Parathyroid adenoma (tissue), 2 donors: Measurements from ENCODE around the gene KIRREL3.

Experiments used
- H2AFZ ChIP-seq: fragments of 300-600 bp; sonication (generic); one replicate; pipeline ENCODE4 v1.7.0; 2017; ENCODE audit warnings: antibody characterized with exemption, mild to moderate bottlenecking
- H3K27ac ChIP-seq: fragments of 300-600 bp; sonication (generic); one replicate; pipeline ENCODE4 v1.7.0; 2017
- H3K27me3 ChIP-seq: fragments of 300-600 bp; sonication (generic); one replicate; pipeline ENCODE4 v1.7.0; 2017; ENCODE audit warnings: low read length; ENCODE audit not compliant: control insufficient read depth, insufficient read depth
- H3K36me3 ChIP-seq: fragments of 300-600 bp; sonication (generic); one replicate; pipeline ENCODE4 v1.7.0; 2017; ENCODE audit warnings: low read length; ENCODE audit not compliant: control insufficient read depth, insufficient read depth
- H3K4me1 ChIP-seq: fragments of 300-600 bp; sonication (generic); one replicate; pipeline ENCODE4 v1.7.0; 2017; ENCODE audit warnings: control low read depth
- H3K4me2 ChIP-seq: fragments of 300-600 bp; sonication (generic); one replicate; pipeline ENCODE4 v1.7.0; 2017; ENCODE audit warnings: low read length
- H3K4me3 ChIP-seq: fragments of 300-600 bp; sonication (generic); one replicate; pipeline ENCODE4 v1.7.0; 2017; ENCODE audit warnings: low read depth, low read length
- H3K79me2 ChIP-seq: fragments of 300-600 bp; sonication (generic); one replicate; pipeline ENCODE4 v1.7.0; 2017; ENCODE audit warnings: control low read depth
- H3K9ac ChIP-seq: fragments of 300-600 bp; sonication (generic); one replicate; pipeline ENCODE4 v1.7.0; 2017; ENCODE audit warnings: mild to moderate bottlenecking
- H3K9me3 ChIP-seq: fragments of 300-600 bp; sonication (generic); one replicate; pipeline ENCODE4 v1.7.0; 2017; ENCODE audit warnings: low read length; ENCODE audit not compliant: control insufficient read depth
- TF ChIP-seq, protein P1 (sequence below): fragments of 300-600 bp; sonication (generic); IDR thresholded peaks from one replicate; pipeline ENCODE4 v1.7.0; 2017; ENCODE audit warnings: antibody characterized with exemption, mild to moderate bottlenecking
- donor health status: primary hyperparathyroidism.

Gene KIRREL3

DNA sequence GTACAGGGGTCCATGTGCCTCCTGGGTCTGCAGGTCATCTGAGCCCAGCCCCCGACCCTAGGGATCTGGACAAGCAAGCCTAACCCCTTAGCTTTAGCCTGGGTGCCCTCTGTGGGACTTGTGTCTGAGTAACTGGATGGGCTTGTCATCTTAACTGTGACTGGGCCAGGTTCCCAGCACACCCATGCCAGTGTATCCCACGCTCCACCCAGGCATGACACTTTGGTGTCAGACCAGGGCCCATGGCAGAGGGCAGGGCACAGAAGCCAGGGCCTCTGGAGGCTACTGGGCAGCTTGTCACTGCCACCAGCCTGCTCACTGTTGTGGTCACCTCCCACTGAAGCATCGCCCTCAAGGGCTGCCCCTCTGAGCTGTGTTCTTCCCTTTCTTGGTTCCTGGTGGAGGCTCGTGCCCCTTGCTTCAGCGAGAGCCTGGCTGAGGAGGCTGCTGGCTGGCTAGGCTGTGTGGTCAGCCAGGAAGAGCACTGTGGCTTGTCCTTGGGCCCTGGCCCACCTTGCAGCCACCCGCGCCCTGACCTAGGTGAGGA is 564.3 kb downstream of the KIRREL3 start:
- H3K9ac ChIP-seq: no peak overlapping the region
- no peaks in the 10 kb centered on the region for H3K36me3 ChIP-seq
- no peaks in the 10 kb centered on the region for H3K27me3 ChIP-seq
- H2AFZ ChIP-seq: no peak overlapping the region
- TF ChIP-seq, protein P1, sequence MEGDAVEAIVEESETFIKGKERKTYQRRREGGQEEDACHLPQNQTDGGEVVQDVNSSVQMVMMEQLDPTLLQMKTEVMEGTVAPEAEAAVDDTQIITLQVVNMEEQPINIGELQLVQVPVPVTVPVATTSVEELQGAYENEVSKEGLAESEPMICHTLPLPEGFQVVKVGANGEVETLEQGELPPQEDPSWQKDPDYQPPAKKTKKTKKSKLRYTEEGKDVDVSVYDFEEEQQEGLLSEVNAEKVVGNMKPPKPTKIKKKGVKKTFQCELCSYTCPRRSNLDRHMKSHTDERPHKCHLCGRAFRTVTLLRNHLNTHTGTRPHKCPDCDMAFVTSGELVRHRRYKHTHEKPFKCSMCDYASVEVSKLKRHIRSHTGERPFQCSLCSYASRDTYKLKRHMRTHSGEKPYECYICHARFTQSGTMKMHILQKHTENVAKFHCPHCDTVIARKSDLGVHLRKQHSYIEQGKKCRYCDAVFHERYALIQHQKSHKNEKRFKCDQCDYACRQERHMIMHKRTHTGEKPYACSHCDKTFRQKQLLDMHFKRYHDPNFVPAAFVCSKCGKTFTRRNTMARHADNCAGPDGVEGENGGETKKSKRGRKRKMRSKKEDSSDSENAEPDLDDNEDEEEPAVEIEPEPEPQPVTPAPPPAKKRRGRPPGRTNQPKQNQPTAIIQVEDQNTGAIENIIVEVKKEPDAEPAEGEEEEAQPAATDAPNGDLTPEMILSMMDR: no peak
- no peaks in the 10 kb centered on the region for H3K9me3 ChIP-seq
- no peak overlapping the region for H3K27ac ChIP-seq
- H3K4me1 ChIP-seq: no peaks in the 10 kb centered on the region
- H3K4me2 ChIP-seq: no peak overlapping the region
- no peaks in the 10 kb centered on the region for H3K79me2 ChIP-seq
- no peak overlapping the region for H3K4me3 ChIP-seq

DNA sequence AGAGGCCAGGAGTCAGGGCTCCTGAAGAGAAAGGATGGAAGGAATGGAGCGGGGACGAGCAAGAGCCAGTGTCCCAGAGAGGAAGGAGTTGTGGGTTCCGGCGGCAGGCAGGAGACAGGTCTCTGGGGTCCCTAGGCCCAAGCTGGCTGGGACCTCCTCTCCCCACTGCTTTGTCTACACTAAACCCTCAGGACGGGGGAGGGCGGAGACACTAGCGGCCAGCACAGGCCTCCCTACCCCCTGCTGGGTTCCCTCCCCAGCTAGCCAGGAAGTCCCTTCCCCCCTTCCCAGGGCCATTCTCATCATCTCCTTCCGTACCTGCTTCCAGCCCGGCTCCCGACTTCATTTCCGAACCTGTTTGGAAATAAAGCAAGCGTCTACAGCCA is 565.6 kb downstream of the KIRREL3 start:
- H3K4me2 ChIP-seq: no peak overlapping the region
- H3K27ac ChIP-seq: no peak overlapping the region
- no peak overlapping the region for H3K4me3 ChIP-seq
- H3K79me2 ChIP-seq: no peaks in the 10 kb centered on the region
- H3K9me3 ChIP-seq: no peaks in the 10 kb centered on the region
- H3K4me1 ChIP-seq: no peaks in the 10 kb centered on the region
- H3K36me3 ChIP-seq: no peaks in the 10 kb centered on the region
- H2AFZ ChIP-seq: no peak overlapping the region
- no peak overlapping the region for H3K9ac ChIP-seq
- TF ChIP-seq, protein P1: no peak
- H3K27me3 ChIP-seq: no peaks in the 10 kb centered on the region

DNA sequence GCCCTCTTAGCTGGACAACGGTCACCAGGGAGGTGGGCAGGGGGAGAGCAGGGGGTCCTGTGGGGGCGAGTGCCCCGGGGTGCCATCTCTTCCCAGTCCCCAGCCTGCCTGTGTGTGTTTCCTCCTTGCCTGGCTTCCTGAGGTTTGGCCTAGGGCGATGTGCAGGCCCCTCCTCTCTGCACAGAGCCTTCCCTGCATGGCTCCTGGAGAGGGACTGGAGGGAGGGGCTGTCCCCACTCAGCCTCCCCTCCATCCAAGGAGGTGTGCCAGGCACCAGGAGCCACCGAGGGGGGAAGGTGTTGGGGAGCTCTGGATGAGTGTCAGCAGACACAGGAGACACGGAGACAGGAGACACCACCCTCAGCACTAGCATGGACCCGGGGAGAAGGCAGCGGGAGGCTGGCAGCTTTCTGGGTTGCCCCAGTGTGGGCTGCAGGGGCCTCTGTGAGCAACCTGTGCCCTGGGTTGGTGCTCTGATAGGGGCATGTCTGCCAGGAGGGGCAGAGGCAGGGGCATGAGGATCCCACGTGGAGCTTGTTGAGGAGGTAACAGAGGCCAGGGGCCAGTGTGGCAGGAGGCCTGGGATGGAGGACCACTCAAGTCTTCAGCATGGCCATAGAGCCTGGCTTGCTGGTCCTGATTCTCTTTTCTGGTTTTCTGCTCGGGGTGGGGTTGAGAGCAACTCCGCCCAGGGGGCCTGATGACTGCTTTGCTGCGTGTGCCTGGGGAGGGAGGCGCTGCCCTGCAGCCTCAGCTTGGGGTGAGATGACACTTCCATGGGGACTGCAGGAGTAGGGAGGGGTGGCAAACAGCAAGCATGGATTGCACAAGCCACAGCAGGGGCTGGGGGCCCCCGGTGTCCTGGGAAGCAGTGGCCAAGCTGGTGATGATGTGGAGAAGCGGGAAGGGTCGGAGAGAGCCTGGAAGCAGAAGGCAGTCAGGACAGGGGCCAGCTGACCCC is 566.3 kb downstream of the KIRREL3 start:
- Histone ChIP-seq H3K4me2 (no peak overlapping the region), H3K9me3 (no peaks in the 10 kb centered on the region), H3K4me1 (no peaks in the 10 kb centered on the region), H3K36me3 (no peaks in the 10 kb centered on the region), H3K9ac (no peak overlapping the region), H3K79me2 (no peaks in the 10 kb centered on the region), H3K4me3 (no peak overlapping the region), H3K27ac (no peak overlapping the region), H2AFZ (no peak overlapping the region), H3K27me3 (no peaks in the 10 kb centered on the region)
- TF ChIP-seq, protein P1: no peak

DNA sequence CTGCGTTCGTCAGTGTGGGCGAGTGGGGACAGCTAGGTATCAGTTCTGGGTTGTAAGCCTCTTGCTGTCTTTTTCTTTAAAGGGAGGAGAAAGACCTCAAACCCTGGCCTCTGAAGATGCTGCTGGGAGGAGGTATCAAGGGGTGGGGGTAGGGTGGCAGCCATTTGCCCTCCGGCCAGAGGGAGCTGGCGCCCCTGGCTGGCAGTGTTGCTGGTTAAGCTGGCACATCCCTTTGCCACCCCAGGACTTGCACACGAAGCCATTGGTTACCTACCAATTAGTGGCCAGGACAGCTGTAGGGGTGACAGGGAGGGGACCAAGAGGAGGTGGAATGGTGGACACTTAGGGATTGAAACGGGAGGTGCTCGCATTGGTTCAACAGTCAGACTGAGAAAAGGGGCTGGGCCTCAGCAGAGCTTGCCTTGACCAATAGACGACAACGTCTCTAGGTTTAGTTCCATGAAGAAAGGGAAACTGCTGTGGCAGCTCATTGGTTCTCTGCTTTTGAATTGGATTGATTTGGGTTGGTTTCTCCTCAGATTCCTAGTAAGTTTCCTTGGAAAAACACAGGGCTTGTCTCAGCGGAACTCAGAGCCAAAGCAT is 567.2 kb downstream of the KIRREL3 start:
- H3K4me1 ChIP-seq: no peaks in the 10 kb centered on the region
- H3K9me3 ChIP-seq: no peaks in the 10 kb centered on the region
- no peaks in the 10 kb centered on the region for H3K27me3 ChIP-seq
- TF ChIP-seq, protein P1: no peak
- no peak overlapping the region for H2AFZ ChIP-seq
- no peak overlapping the region for H3K9ac ChIP-seq
- no peak overlapping the region for H3K4me2 ChIP-seq
- no peaks in the 10 kb centered on the region for H3K36me3 ChIP-seq
- no peak overlapping the region for H3K27ac ChIP-seq
- no peak overlapping the region for H3K4me3 ChIP-seq
- no peaks in the 10 kb centered on the region for H3K79me2 ChIP-seq
